Measurements from ENCODE around the gene BTNL9. TPM values are rescaled to one million over a fixed set of nuclear protein-coding genes. Genes with fewer than 3 reads are reported as not detected.

BTNL9 gene
- total and polyA plus RNA-seq, 2 of the 4 experiments (the other 2 are of a cell fraction), result not detected

- no peak overlapping the region for H2AK9ac ChIP-seq (replicated peaks; ENCODE audit: low read depth, low read length, poor library complexity)
- in situ Hi-C loops (cut with MboI; ENCODE audit: low sequenced_read_pairs) (no loop called here), intact Hi-C loops (cut with micrococcal nuclease) (no loop called here), dilution Hi-C loops (cut with HindIII; ENCODE audit: low sequenced_read_pairs, unreplicated experiment) (no loop called here)
- no peak overlapping the region for H4K91ac ChIP-seq (ENCODE audit: insufficient read depth, low read depth, low read length)
- H3K4ac ChIP-seq (ENCODE audit: low read depth, low read length), result no peak overlapping the region
- no peaks in the 10 kb centered on the region for H3K9me1 ChIP-seq (ENCODE audit: insufficient read depth, low read length)
- H3K36me3 ChIP-seq (ENCODE audit: control insufficient read depth, insufficient read depth, low read length), result no peaks in the 10 kb centered on the region
- H3K9ac ChIP-seq (ENCODE audit: low read depth, low read length), result no peak overlapping the region
- H3K18ac ChIP-seq (ENCODE audit: low read depth, low read length), result no peak overlapping the region
- no peak overlapping the region for H2BK5ac ChIP-seq (ENCODE audit: low read depth, low read length, poor library complexity, severe bottlenecking)
- ChIA-PET POLR2A (ENCODE audit: unreplicated experiment) (interaction anchor here (0.6 kb wide), 1 partner anchor 345 kb away, joined by 6 read pairs; no protein-coding TSS in a partner anchor), CTCF (no interaction called here)
- H3K56ac ChIP-seq (ENCODE audit: extremely low read depth, insufficient read depth, low read length), result no peak overlapping the region
- WGBS, 2 experiments (ENCODE audit: extremely low coverage in 2 of 2, insufficient read length in 1 of 2), result 58% methylated on average over 6 of the region's 8 CpGs; no CpG with 5 or more reads in 1 of the 2 experiments
- no peak overlapping the region for H2BK20ac ChIP-seq (ENCODE audit: low read depth, low read length)
- H3K27me3 ChIP-seq (ENCODE audit: control insufficient read depth, insufficient read depth, low read length), result peaks cover 17% of the 10 kb centered on the region
- H2BK120ac ChIP-seq (ENCODE audit: low read depth, low read length), result no peak overlapping the region
- H3K9me3 ChIP-seq (ENCODE audit: control insufficient read depth, insufficient read depth, low read length), result no peaks in the 10 kb centered on the region; the same call in 1 of the 2 replicates
- no peaks in the 10 kb centered on the region for H3K4me1 ChIP-seq (ENCODE audit: control insufficient read depth, insufficient read depth, low read length)
- H2BK15ac ChIP-seq (ENCODE audit: low read depth, low read length), result no peak overlapping the region
- DNase-seq (no peak), ATAC-seq (ENCODE audit: low read depth) (no peak)
- H4K8ac ChIP-seq (ENCODE audit: low read depth in 2 of 2, low read length in 2 of 2), result no peak overlapping the region
- TF ChIP-seq RAD21 (IDR thresholded peaks at IDR 0.05; ENCODE audit: low read length) (no peak), CTCF (conservative IDR thresholded peaks at IDR 0.05; ENCODE audit: low read depth, low read length) (no peak), SMC3 (IDR thresholded peaks at IDR 0.05; ENCODE audit: low read depth, low read length) (no peak), MXI1 (IDR thresholded peaks at IDR 0.05; ENCODE audit: borderline replicate concordance, low read depth, low read length) (no peak), CEBPB (IDR thresholded peaks at IDR 0.05; ENCODE audit: low read depth, low read length) (no peak), USF2 (IDR thresholded peaks at IDR 0.05; ENCODE audit: low read depth, low read length) (no peak), MAFK (IDR thresholded peaks at IDR 0.05; ENCODE audit: low read depth, low read length) (no peak), MAZ (IDR thresholded peaks at IDR 0.05; ENCODE audit: borderline replicate concordance, low read depth, low read length) (no peak), RFX5 (IDR thresholded peaks at IDR 0.05; ENCODE audit: low read depth, low read length) (no peak), POLR2A (IDR thresholded peaks at IDR 0.05; ENCODE audit: low read depth, low read length) (no peak), NFE2L2 (IDR thresholded peaks at IDR 0.05; ENCODE audit: low read depth, low read length) (no peak), ELK1 (IDR thresholded peaks at IDR 0.05; ENCODE audit: borderline replicate concordance, low read depth, low read length) (no peak), CHD1 (IDR thresholded peaks at IDR 0.05; ENCODE audit: low read depth, low read length) (no peak), RCOR1 (IDR thresholded peaks at IDR 0.05; ENCODE audit: insufficient replicate concordance, low read length) (no peak), BHLHE40 (IDR thresholded peaks at IDR 0.05; ENCODE audit: low read depth, low read length) (no peak)
- no peak overlapping the region for H2AK5ac ChIP-seq (ENCODE audit: low read depth, low read length)
- H3K27ac ChIP-seq (ENCODE audit: insufficient read depth, low read length), result no peak overlapping the region
- no peak overlapping the region for H3K14ac ChIP-seq (replicated peaks; ENCODE audit: low read depth, low read length)
- no peak overlapping the region for H3K23ac ChIP-seq (ENCODE audit: low read depth, low read length)
- no TSS peak for BruUV-seq (replicated peaks)
- H4K5ac ChIP-seq (ENCODE audit: low read depth, low read length), result no peak overlapping the region
- H3K4me3 ChIP-seq (ENCODE audit: insufficient read depth, low read depth, low read length), result no peak overlapping the region
- H3K4me2 ChIP-seq (ENCODE audit: low read depth, low read length), result no peak overlapping the region
- no peak overlapping the region for H2AFZ ChIP-seq (replicated peaks; ENCODE audit: low read length, poor library complexity)
- H3K79me1 ChIP-seq (ENCODE audit: low read depth in 1 of 2, low read length in 2 of 2), result no peaks in the 10 kb centered on the region
- no peaks in the 10 kb centered on the region for H4K20me1 ChIP-seq (ENCODE audit: insufficient read depth, low read length)
Observed at GRCh38 chr5:181063514-181063913, 23.4 kb downstream of the BTNL9 start.
